ENCODE data around the gene SOS2. TPM values are rescaled to one million over a fixed set of nuclear protein-coding genes. Genes with fewer than 3 reads are reported as not detected.

The SOS2 gene
- total RNA-seq, 1 donor from 2014 or later = 32.0 TPM

- no peak for DNase-seq
- no peak overlapping the region for H3K4me3 Mint-ChIP-seq
- ChIA-PET POLR2A (interaction anchor here (0.7 to 14.8 kb wide), 8 partner anchors 9 to 230 kb away, joined by 3 to 397 read pairs (median 6); no protein-coding TSS in a partner anchor), CTCF (interaction anchor here (2.5 kb wide), 1 partner anchor 30 kb away, joined by 8 read pairs; no protein-coding TSS in a partner anchor)
- intact Hi-C loops (cut with micrococcal nuclease) = no loop called here
- peaks cover 2% of the 10 kb centered on the region for H3K9me3 Mint-ChIP-seq
- TF ChIP-seq CTCF (IDR thresholded peaks at IDR 0.05) = no peak
- H3K27me3 Mint-ChIP-seq = no peaks in the 10 kb centered on the region
- peaks cover 27% of the 10 kb centered on the region for H3K36me3 Mint-ChIP-seq (ENCODE audit: low read depth)
- no peak for ATAC-seq (ENCODE audit: low read depth)
- H3K27ac Mint-ChIP-seq = peak overlapping the region; percentile 61
- H3K4me1 Mint-ChIP-seq = peaks cover 89% of the 10 kb centered on the region
Observed at GRCh38 chr14:50092006-50092555, 139.3 kb downstream of the SOS2 start.

GRCh38 chr14:50091240-50091913 is 140.0 kb downstream of the SOS2 start:
- H3K27ac Mint-ChIP-seq = peak overlapping the region; percentile 61
- CTCF ChIA-PET = interaction anchor here (2.5 kb wide), 1 partner anchor 29 kb away, joined by 8 read pairs; no protein-coding TSS in a partner anchor
- no peak for DNase-seq

GRCh38 chr14:50089208-50089607 is 142.2 kb downstream of the SOS2 start:
- no peak overlapping the region for H3K4me3 Mint-ChIP-seq
- peaks cover 30% of the 10 kb centered on the region for H3K36me3 Mint-ChIP-seq (ENCODE audit: low read depth)
- intact Hi-C loops (cut with micrococcal nuclease) = no loop called here
- ChIA-PET CTCF (interaction anchor here (1.0 to 1.5 kb wide), 2 partner anchors 51 to 227 kb away, joined by 4 to 5 read pairs; no protein-coding TSS in a partner anchor), POLR2A (interaction anchor here (2.9 to 14.8 kb wide), 3 partner anchors 14 to 226 kb away, joined by 22 to 397 read pairs (median 64); no protein-coding TSS in a partner anchor)
- no peak for DNase-seq
- H3K4me1 Mint-ChIP-seq = peaks cover 92% of the 10 kb centered on the region
- H3K27ac Mint-ChIP-seq = peak overlapping the region; percentile 91
- H3K9me3 Mint-ChIP-seq = peaks cover 2% of the 10 kb centered on the region
- no peaks in the 10 kb centered on the region for H3K27me3 Mint-ChIP-seq
- ATAC-seq (ENCODE audit: low read depth) = no peak
- TF ChIP-seq CTCF (IDR thresholded peaks at IDR 0.05) = no peak

More at GRCh38 chr14:50091240-50091913, 140.0 kb downstream of the SOS2 start:
- Mint-ChIP-seq H3K9me3 (peaks cover 2% of the 10 kb centered on the region), H3K4me3 (peak overlapping the region; percentile 24), H3K27me3 (no peaks in the 10 kb centered on the region), H3K36me3 (ENCODE audit: low read depth) (peaks cover 24% of the 10 kb centered on the region), H3K4me1 (peaks cover 87% of the 10 kb centered on the region)
- no peak for TF ChIP-seq CTCF (IDR thresholded peaks at IDR 0.05)
- POLR2A ChIA-PET = interaction anchor here (0.6 to 14.8 kb wide), 11 partner anchors 8 to 498 kb away, joined by 3 to 397 read pairs (median 5); no protein-coding TSS in a partner anchor
- intact Hi-C loops (cut with micrococcal nuclease) = no loop called here
- peak; percentile 64 for ATAC-seq (ENCODE audit: low read depth)

- ATAC-seq (ENCODE audit: low read depth) (no peak), DNase-seq (no peak)
- Mint-ChIP-seq H3K4me3 (no peak overlapping the region), H3K9me3 (peaks cover 2% of the 10 kb centered on the region), H3K36me3 (ENCODE audit: low read depth) (peaks cover 30% of the 10 kb centered on the region), H3K27me3 (no peaks in the 10 kb centered on the region), H3K27ac (peak overlapping the region; percentile 91), H3K4me1 (peaks cover 92% of the 10 kb centered on the region)
- POLR2A ChIA-PET = interaction anchor here (0.6 to 14.8 kb wide), 9 partner anchors 8 to 772 kb away, joined by 3 to 397 read pairs (median 11); no protein-coding TSS in a partner anchor
- TF ChIP-seq CTCF (IDR thresholded peaks at IDR 0.05) = no peak
- CTCF ChIA-PET = interaction anchor here (1.0 to 2.6 kb wide), 5 partner anchors 16 to 226 kb away, joined by 3 to 7 read pairs (median 5); no protein-coding TSS in a partner anchor
- intact Hi-C loops (cut with micrococcal nuclease) = no loop called here
Observed at GRCh38 chr14:50088731-50089130, 142.6 kb downstream of the SOS2 start.

- peak overlapping the region; percentile 91 for H3K27ac Mint-ChIP-seq
- H3K36me3 Mint-ChIP-seq (ENCODE audit: low read depth) = peaks cover 30% of the 10 kb centered on the region
- H3K4me3 Mint-ChIP-seq = peak overlapping the region; percentile 42
- no peaks in the 10 kb centered on the region for H3K27me3 Mint-ChIP-seq
- ChIA-PET POLR2A (interaction anchor here (0.6 to 14.8 kb wide), 15 partner anchors 8 to 236 kb away, joined by 3 to 397 read pairs (median 10); partner anchors contain the start of gene NEMF), CTCF (interaction anchor here (0.6 to 2.6 kb wide), 7 partner anchors 16 to 226 kb away, joined by 3 to 7 read pairs (median 4); no protein-coding TSS in a partner anchor)
- intact Hi-C loops (cut with micrococcal nuclease) = no loop called here
- no peak for TF ChIP-seq CTCF (IDR thresholded peaks at IDR 0.05)
- ATAC-seq (ENCODE audit: low read depth) = no peak
- H3K4me1 Mint-ChIP-seq = peaks cover 92% of the 10 kb centered on the region
- DNase-seq = no peak
- peaks cover 2% of the 10 kb centered on the region for H3K9me3 Mint-ChIP-seq
Observed at GRCh38 chr14:50088117-50088515, 143.3 kb downstream of the SOS2 start.

Data from activated B cell treated with CpG ODN at 0.5 μM for 24 hours (primary cell).